ENCODE data around the gene RFX6. TPM values are rescaled to one million over a fixed set of nuclear protein-coding genes. Genes with fewer than 3 reads are reported as not detected.

The RFX6 gene
- total RNA-seq, 1 experiment from 2014 or later: not detected

- TF ChIP-seq, protein P1, sequence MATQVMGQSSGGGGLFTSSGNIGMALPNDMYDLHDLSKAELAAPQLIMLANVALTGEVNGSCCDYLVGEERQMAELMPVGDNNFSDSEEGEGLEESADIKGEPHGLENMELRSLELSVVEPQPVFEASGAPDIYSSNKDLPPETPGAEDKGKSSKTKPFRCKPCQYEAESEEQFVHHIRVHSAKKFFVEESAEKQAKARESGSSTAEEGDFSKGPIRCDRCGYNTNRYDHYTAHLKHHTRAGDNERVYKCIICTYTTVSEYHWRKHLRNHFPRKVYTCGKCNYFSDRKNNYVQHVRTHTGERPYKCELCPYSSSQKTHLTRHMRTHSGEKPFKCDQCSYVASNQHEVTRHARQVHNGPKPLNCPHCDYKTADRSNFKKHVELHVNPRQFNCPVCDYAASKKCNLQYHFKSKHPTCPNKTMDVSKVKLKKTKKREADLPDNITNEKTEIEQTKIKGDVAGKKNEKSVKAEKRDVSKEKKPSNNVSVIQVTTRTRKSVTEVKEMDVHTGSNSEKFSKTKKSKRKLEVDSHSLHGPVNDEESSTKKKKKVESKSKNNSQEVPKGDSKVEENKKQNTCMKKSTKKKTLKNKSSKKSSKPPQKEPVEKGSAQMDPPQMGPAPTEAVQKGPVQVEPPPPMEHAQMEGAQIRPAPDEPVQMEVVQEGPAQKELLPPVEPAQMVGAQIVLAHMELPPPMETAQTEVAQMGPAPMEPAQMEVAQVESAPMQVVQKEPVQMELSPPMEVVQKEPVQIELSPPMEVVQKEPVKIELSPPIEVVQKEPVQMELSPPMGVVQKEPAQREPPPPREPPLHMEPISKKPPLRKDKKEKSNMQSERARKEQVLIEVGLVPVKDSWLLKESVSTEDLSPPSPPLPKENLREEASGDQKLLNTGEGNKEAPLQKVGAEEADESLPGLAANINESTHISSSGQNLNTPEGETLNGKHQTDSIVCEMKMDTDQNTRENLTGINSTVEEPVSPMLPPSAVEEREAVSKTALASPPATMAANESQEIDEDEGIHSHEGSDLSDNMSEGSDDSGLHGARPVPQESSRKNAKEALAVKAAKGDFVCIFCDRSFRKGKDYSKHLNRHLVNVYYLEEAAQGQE (IDR thresholded peaks at IDR 0.05; ENCODE audit: low read depth): no peak
Observed at GRCh38 chr6:116866281-116866871, 10.7 kb upstream of the RFX6 start (continued).

GRCh38 chr6:116872771-116873170 lies 4.3 kb upstream of the RFX6 start:
- Histone ChIP-seq H3K4me2 (ENCODE audit: low read length) (no peak overlapping the region), H3K9ac (ENCODE audit: low read length) (no peak overlapping the region), H3K9me3 (ENCODE audit: control insufficient read depth in 1 of 2, insufficient read depth in 1 of 2, low read depth in 1 of 2, low read length in 2 of 2) (no peaks in the 10 kb centered on the region), H3K4me1 (ENCODE audit: control insufficient read depth in 1 of 2, insufficient read depth in 2 of 2, low read length in 2 of 2) (no peaks in the 10 kb centered on the region), H3K9me2 (ENCODE audit: insufficient read depth) (no peaks in the 10 kb centered on the region), H3K27me3 (ENCODE audit: insufficient read depth, low read length) (no peaks in the 10 kb centered on the region), H3K27ac (ENCODE audit: low read depth, low read length) (no peak overlapping the region), H3K79me2 (ENCODE audit: insufficient read depth, low read length) (no peaks in the 10 kb centered on the region), H4K20me1 (ENCODE audit: insufficient read depth) (no peaks in the 10 kb centered on the region), H3K36me3 (ENCODE audit: control insufficient read depth in 1 of 2, insufficient read depth in 2 of 2, low read length in 2 of 2) (no peaks in the 10 kb centered on the region), H2AFZ (ENCODE audit: low read depth, low read length, poor library complexity, severe bottlenecking) (no peak overlapping the region), H3K4me3 (replicated peaks in 1 of 2; ENCODE audit: low read depth in 1 of 2, low read length in 2 of 2) (no peak overlapping the region)
- no TSS peak for BruUV-seq (replicated peaks)
- no peak for DNase-seq (ENCODE audit: low read depth, low spot score)
- ChIA-PET RAD21 (ENCODE audit: low non-redundant PET in 1 of 2, low total read pairs in 2 of 2, uncharacterized antibody in 2 of 2, unreplicated experiment in 2 of 2) (no interaction called here), CTCF (no interaction called here), POLR2A (no interaction called here)
- ATAC-seq: no peak
- intact Hi-C loops (cut with micrococcal nuclease): no loop called here
- TF ChIP-seq, protein P1 (IDR thresholded peaks at IDR 0.05; ENCODE audit: low read depth): no peak
- TF ChIP-seq CBX3 (IDR thresholded peaks at IDR 0.05; ENCODE audit: low read depth) (no peak), EZH2 (IDR thresholded peaks at IDR 0.05) (no peak), TCF7L2 (IDR thresholded peaks at IDR 0.05; ENCODE audit: borderline replicate concordance, extremely low read depth, insufficient read depth, insufficient read length) (no peak), EZH2phosphoT487 (IDR thresholded peaks at IDR 0.05; ENCODE audit: borderline replicate concordance) (no peak), FOSL1 (IDR thresholded peaks at IDR 0.05; ENCODE audit: low read depth) (no peak), ELF1 (IDR thresholded peaks at IDR 0.05; ENCODE audit: borderline replicate concordance, low read depth) (no peak), CTCF (IDR thresholded peaks at IDR 0.05 in 2 of 3, conservative IDR thresholded peaks at IDR 0.05 in 1 of 3; ENCODE audit: borderline replicate concordance in 1 of 3, insufficient read depth in 1 of 3, low read depth in 2 of 3, low read length in 2 of 3) (no peak), ZFX (IDR thresholded peaks at IDR 0.05) (no peak), ATF3 (IDR thresholded peaks at IDR 0.05) (no peak), ZBTB33 (IDR thresholded peaks at IDR 0.05; ENCODE audit: extremely low read depth, insufficient replicate concordance, low read length) (no peak)

Measured in HCT116 (cell line).